Brain microvascular endothelial cell (primary cell): Measurements from ENCODE around the gene LHCGR.

Experiments
- DNase-seq: peaks from one replicate; pipeline ENCODE4 v3.0.0-alpha.2; 2020
- H3K27ac ChIP-seq: fragments of 250-450 bp; sonication (Bioruptor Pico); 2 replicates; pipeline ENCODE4 v1.5.1; 2020; ENCODE audit warnings: mild to moderate bottlenecking, moderate library complexity
- H3K27me3 ChIP-seq: fragments of 250-450 bp; sonication (Bioruptor Pico); replicated peaks from 2 replicates; pipeline ENCODE4 v1.5.1; 2020; ENCODE audit warnings: mild to moderate bottlenecking
- H3K36me3 ChIP-seq: fragments of 250-450 bp; sonication (Bioruptor Pico); replicated peaks from 2 replicates; pipeline ENCODE4 v1.5.1; 2020; ENCODE audit warnings: mild to moderate bottlenecking
- H3K4me3 ChIP-seq: 2 replicates; pipeline ENCODE4 v1.5.1; 2011; ENCODE audit warnings: low read depth, mild to moderate bottlenecking, control low read depth, low read length, moderate library complexity
- CTCF ChIP-seq: IDR thresholded peaks from 2 replicates; pipeline ENCODE4 v1.5.1; 2011; ENCODE audit warnings: low read depth, mild to moderate bottlenecking, moderate library complexity, low read length, control low read depth, inconsistent platforms; ENCODE audit errors: missing control alignments
- in situ Hi-C: cut with HindIII; loops from 2 replicates; pipeline ENCODE4 v1.10.0; 2017; ENCODE audit warnings: low sequenced_read_pairs, low pct_ligation_motif_present

LHCGR gene

GRCh38 chr2:48691935-48692691 is 63.4 kb downstream of the LHCGR start:
- in situ Hi-C loops = no loop called here
- TF ChIP-seq CTCF = no peak
- H3K27me3 ChIP-seq = no peaks in the 10 kb centered on the region
- H3K27ac ChIP-seq = no peak overlapping the region
- H3K36me3 ChIP-seq = no peaks in the 10 kb centered on the region
- no peak for DNase-seq
- H3K4me3 ChIP-seq = no peak overlapping the region

GRCh38 chr2:48685126-48685525 is 70.4 kb downstream of the LHCGR start:
- no peak for DNase-seq
- in situ Hi-C loops = no loop called here
- Histone ChIP-seq H3K27me3 (no peaks in the 10 kb centered on the region), H3K4me3 (no peak overlapping the region), H3K36me3 (no peaks in the 10 kb centered on the region), H3K27ac (no peak overlapping the region)
- no peak for TF ChIP-seq CTCF

GRCh38 chr2:48677450-48677849 is 78.1 kb downstream of the LHCGR start:
- Histone ChIP-seq H3K27me3 (no peaks in the 10 kb centered on the region), H3K27ac (no peak overlapping the region), H3K4me3 (no peak overlapping the region), H3K36me3 (no peaks in the 10 kb centered on the region)
- DNase-seq = no peak
- in situ Hi-C loops = no loop called here
- TF ChIP-seq CTCF = no peak

- in situ Hi-C loops = no loop called here
- no peaks in the 10 kb centered on the region for H3K36me3 ChIP-seq
- TF ChIP-seq CTCF = no peak
- no peaks in the 10 kb centered on the region for H3K27me3 ChIP-seq
- no peak overlapping the region for H3K4me3 ChIP-seq
- DNase-seq = no peak
- no peak overlapping the region for H3K27ac ChIP-seq
Measured at GRCh38 chr2:48674933-48675332, 80.6 kb downstream of the LHCGR start.

GRCh38 chr2:48673581-48673980 is 81.9 kb downstream of the LHCGR start:
- no peak for DNase-seq
- H3K27ac ChIP-seq = no peak overlapping the region
- H3K27me3 ChIP-seq = no peaks in the 10 kb centered on the region
- H3K4me3 ChIP-seq = no peak overlapping the region
- TF ChIP-seq CTCF = no peak
- in situ Hi-C loops = no loop called here
- no peaks in the 10 kb centered on the region for H3K36me3 ChIP-seq

- H3K27ac ChIP-seq = no peak overlapping the region
- in situ Hi-C loops = no loop called here
- DNase-seq = no peak
- H3K27me3 ChIP-seq = no peaks in the 10 kb centered on the region
- H3K36me3 ChIP-seq = no peaks in the 10 kb centered on the region
- no peak for TF ChIP-seq CTCF
- H3K4me3 ChIP-seq = no peak overlapping the region
Measured at GRCh38 chr2:48668992-48669391, 86.5 kb downstream of the LHCGR start.
